Measurements from ENCODE around the gene OR52B6. TPM values are rescaled to one million over a fixed set of nuclear protein-coding genes. Genes with fewer than 3 reads are reported as not detected.
"Not testable (repeated sequence)": the region's sequence is repeated elsewhere in the genome, so short reads cannot be mapped to it uniquely, and the experiment has no call there.

Gene OR52B6
- total RNA-seq, 3 donors from 2014 or later, result not detected

- TF ChIP-seq CTCF (IDR thresholded peaks at IDR 0.05), result no peak
- intact Hi-C loops (cut with DNase I; ENCODE audit: low total_unique reads), result no loop called here
- H3K27me3 ChIP-seq, result no peaks in the 10 kb centered on the region
- H3K27ac ChIP-seq, result no peak overlapping the region
- H3K4me3 ChIP-seq, result no peak overlapping the region
- no peaks in the 10 kb centered on the region for H3K36me3 ChIP-seq
- H3K4me1 ChIP-seq, result no peaks in the 10 kb centered on the region
- H3K9me3 ChIP-seq, result no peaks in the 10 kb centered on the region
- DNase-seq (ENCODE audit: low spot score in 2 of 2), result no peak
These were observed 3.6 kb upstream of the OR52B6 start for GRCh38 chr11:5577101-5577500.

- DNase-seq (ENCODE audit: low spot score in 2 of 2), result no peak
- Histone ChIP-seq H3K4me1 (no peaks in the 10 kb centered on the region), H3K4me3 (no peak overlapping the region), H3K9me3 (no peaks in the 10 kb centered on the region), H3K27me3 (no peaks in the 10 kb centered on the region), H3K36me3 (no peaks in the 10 kb centered on the region), H3K27ac (no peak overlapping the region)
- intact Hi-C loops (cut with DNase I; ENCODE audit: low total_unique reads), result no loop called here
- TF ChIP-seq CTCF (IDR thresholded peaks at IDR 0.05), result no peak
- no peak for TF ChIP-seq POLR2AphosphoS5 (IDR thresholded peaks at IDR 0.05)
- TF ChIP-seq POLR2A (IDR thresholded peaks at IDR 0.05), result no peak
These were observed 337 bp downstream of the OR52B6 start for GRCh38 chr11:5581014-5581413.

GRCh38 chr11:5584458-5584857 is 3.8 kb downstream of the OR52B6 start:
- DNase-seq (ENCODE audit: low spot score in 2 of 2); H3K4me1 ChIP-seq; H3K36me3 ChIP-seq; H3K9me3 ChIP-seq; H3K27me3 ChIP-seq; H3K27ac ChIP-seq; intact Hi-C loops (cut with DNase I; ENCODE audit: low total_unique reads); H3K4me3 ChIP-seq: not testable (repeated sequence)

GRCh38 chr11:5589906-5590305 is 9.2 kb downstream of the OR52B6 start:
- intact Hi-C loops (cut with DNase I; ENCODE audit: low total_unique reads); H3K9me3 ChIP-seq; H3K4me3 ChIP-seq; DNase-seq (ENCODE audit: low spot score in 2 of 2); H3K4me1 ChIP-seq; H3K27me3 ChIP-seq; H3K27ac ChIP-seq; H3K36me3 ChIP-seq: not testable (repeated sequence)

GRCh38 chr11:5591613-5592012 is 10.9 kb downstream of the OR52B6 start:
- DNase-seq (ENCODE audit: low spot score in 2 of 2), result no peak
- TF ChIP-seq POLR2AphosphoS5 (IDR thresholded peaks at IDR 0.05) (no peak), CTCF (IDR thresholded peaks at IDR 0.05) (no peak), POLR2A (IDR thresholded peaks at IDR 0.05) (no peak)
- H3K4me1 ChIP-seq, result no peaks in the 10 kb centered on the region
- no peak overlapping the region for H3K27ac ChIP-seq
- no peak overlapping the region for H3K4me3 ChIP-seq
- no peaks in the 10 kb centered on the region for H3K36me3 ChIP-seq
- H3K27me3 ChIP-seq, result no peaks in the 10 kb centered on the region
- H3K9me3 ChIP-seq, result no peaks in the 10 kb centered on the region
- intact Hi-C loops (cut with DNase I; ENCODE audit: low total_unique reads), result no loop called here

- Histone ChIP-seq H3K27me3 (no peaks in the 10 kb centered on the region), H3K27ac (no peak overlapping the region), H3K4me3 (no peak overlapping the region), H3K36me3 (no peaks in the 10 kb centered on the region), H3K9me3 (no peaks in the 10 kb centered on the region), H3K4me1 (peaks cover 0 to 8% of the 10 kb centered on the region in 2 donors)
- TF ChIP-seq CTCF (IDR thresholded peaks at IDR 0.05) (no peak), POLR2AphosphoS5 (IDR thresholded peaks at IDR 0.05) (no peak), POLR2A (IDR thresholded peaks at IDR 0.05) (no peak)
- DNase-seq (ENCODE audit: low spot score in 2 of 2), result no peak
- intact Hi-C loops (cut with DNase I; ENCODE audit: low total_unique reads), result no loop called here
These were observed 11.9 kb downstream of the OR52B6 start for GRCh38 chr11:5592615-5593014.

Measured in breast epithelium (tissue), 4 donors.